K562 (cell line): ENCODE results near the gene IRX6. TPM values are rescaled to one million over a fixed set of nuclear protein-coding genes. Genes with fewer than 3 reads are reported as not detected.

Experiments used
- ASH1L ChIP-seq: fragments of 450-650 bp; IDR thresholded peaks from 2 replicates; pipeline ENCODE4 v1.6.1; 2018; ENCODE audit warnings: borderline replicate concordance, mild to moderate bottlenecking, low read depth; ENCODE audit not compliant: partially characterized antibody
- ATF3 ChIP-seq, 2 experiments: fragments of 450-650 bp in 1 of 2; sonication (generic) in 1 of 2; formaldehyde crosslinking in 1 of 2; IDR thresholded peaks in 1 of 2; conservative IDR thresholded peaks in 1 of 2; 2 replicates each; pipeline versions ENCODE4 v1.6.1 to v1.8.1; 2016 to 2023; ENCODE audit warnings: mild to moderate bottlenecking in 2 of 2, moderate library complexity in 2 of 2, inconsistent platforms in 1 of 2, missing genetic modification reagents in 1 of 2
- BMI1 ChIP-seq: fragments of 150-350 bp; IDR thresholded peaks from 2 replicates; pipeline ENCODE4 v1.6.1; 2014; ENCODE audit warnings: low read length
- CHD7 ChIP-seq: fragments of 200-600 bp; sonication (generic); IDR thresholded peaks from one replicate; pipeline ENCODE4 v1.6.1; 2012; ENCODE audit warnings: mild to moderate bottlenecking, low read depth, low read length, inconsistent platforms
- HNRNPH1 ChIP-seq: fragments of 200-400 bp; formaldehyde crosslinking; optimal IDR thresholded peaks from 2 replicates; pipeline ENCODE3; 2017; ENCODE audit warnings: low read depth, mild to moderate bottlenecking, low read length, moderate library complexity
- HNRNPLL ChIP-seq: fragments of 200-400 bp; formaldehyde crosslinking; IDR thresholded peaks from 2 replicates; pipeline ENCODE4 v1.6.1; 2017; ENCODE audit warnings: low read length, low read depth, mild to moderate bottlenecking; ENCODE audit not compliant: poor library complexity, severe bottlenecking
- PKNOX1 ChIP-seq: fragments of 450-650 bp; IDR thresholded peaks from 2 replicates; pipeline ENCODE4 v1.6.1; 2016
- SP2 ChIP-seq: IDR thresholded peaks from 2 replicates; pipeline ENCODE4 v1.6.1; 2011; ENCODE audit warnings: mild to moderate bottlenecking, low read depth, low read length, moderate library complexity; ENCODE audit not compliant: poor library complexity, severe bottlenecking; ENCODE audit errors: extremely low read depth
- ZBTB7A ChIP-seq: IDR thresholded peaks from 2 replicates; pipeline ENCODE4 v1.6.1; 2011; ENCODE audit warnings: low read depth, mild to moderate bottlenecking, low read length, moderate library complexity, borderline replicate concordance; ENCODE audit not compliant: control insufficient read depth
- ZBTB9 ChIP-seq: fragments of 450-650 bp; formaldehyde crosslinking; IDR thresholded peaks from 2 replicates; pipeline ENCODE4 v1.4.0; 2020; ENCODE audit warnings: mild to moderate bottlenecking, moderate library complexity
- ZC3H8 ChIP-seq: fragments of 450-650 bp; IDR thresholded peaks from 2 replicates; pipeline ENCODE4 v1.6.1; 2017
- polyA plus RNA-seq, 8 experiments: library from polyadenylated mRNA; depleted of rRNA in 4 of 8; stranded (reverse) in 5 of 8; unstranded in 3 of 8; fragments of >200 nt; fragmentation: Nextera tagmentation in 2 of 8; fragmentation: Illumina TruSeq in 1 of 8; extraction: Ambion mirVana in 2 of 8; extraction: Trizol in 1 of 8; gene quantifications; 2 replicates each; pipeline versions ENCODE4 v1.2.1 to v1.2.3, GENCODE V29; 2011 to 2014; ENCODE audit warnings: inconsistent platforms in 1 of 8, missing spikeins in 1 of 8
- total RNA-seq, 7 experiments: library from RNA; depleted of rRNA in 6 of 7; stranded (reverse); fragments of >200 nt in 6 of 7; fragmentation: Illumina TruSeq in 2 of 7; extraction: Trizol in 2 of 7; gene quantifications; 2 replicates each; pipeline versions ENCODE4 v1.2.1 to v1.2.3, GENCODE V29; 2011 to 2021; ENCODE audit warnings: low replicate concordance in 1 of 7

IRX6 gene
- total and polyA plus RNA-seq, 9 of the 15 experiments (the other 6 are each of a cell fraction or from before 2014, with no cell fraction given): 0.07 to 0.29 (median 0.14) TPM; not detected in 4

- TF ChIP-seq HNRNPH1 (no peak), ATF3 (IDR thresholded peaks at IDR 0.05) (peak; percentile 83), ATF3 (CRISPR knock-in tag; conservative IDR thresholded peaks at IDR 0.05) (no peak), ZC3H8 (no peak), PKNOX1 (no peak), ASH1L (no peak), SP2 (no peak), ZBTB7A (no peak), HNRNPLL (no peak), CHD7 (no peak), ZBTB9 (CRISPR knock-in tag) (no peak), BMI1 (no peak)
Observed at GRCh38 chr16:55376567-55377167, 52.7 kb downstream of the IRX6 start (continued).
